HG03439 (cell line): ENCODE results near the gene APPBP2.
"Not testable (repeated sequence)": the region's sequence is repeated elsewhere in the genome, so short reads cannot be mapped to it uniquely, and the experiment has no call there.

Source experiments
- ATAC-seq: cut with Tn5 transposase; IDR thresholded peaks from one replicate; pipeline ENCODE4 v1.9.1; 2021; ENCODE audit warnings: mild to moderate bottlenecking, moderate library complexity; ENCODE audit not compliant: unreplicated experiment

APPBP2 gene, protein sequence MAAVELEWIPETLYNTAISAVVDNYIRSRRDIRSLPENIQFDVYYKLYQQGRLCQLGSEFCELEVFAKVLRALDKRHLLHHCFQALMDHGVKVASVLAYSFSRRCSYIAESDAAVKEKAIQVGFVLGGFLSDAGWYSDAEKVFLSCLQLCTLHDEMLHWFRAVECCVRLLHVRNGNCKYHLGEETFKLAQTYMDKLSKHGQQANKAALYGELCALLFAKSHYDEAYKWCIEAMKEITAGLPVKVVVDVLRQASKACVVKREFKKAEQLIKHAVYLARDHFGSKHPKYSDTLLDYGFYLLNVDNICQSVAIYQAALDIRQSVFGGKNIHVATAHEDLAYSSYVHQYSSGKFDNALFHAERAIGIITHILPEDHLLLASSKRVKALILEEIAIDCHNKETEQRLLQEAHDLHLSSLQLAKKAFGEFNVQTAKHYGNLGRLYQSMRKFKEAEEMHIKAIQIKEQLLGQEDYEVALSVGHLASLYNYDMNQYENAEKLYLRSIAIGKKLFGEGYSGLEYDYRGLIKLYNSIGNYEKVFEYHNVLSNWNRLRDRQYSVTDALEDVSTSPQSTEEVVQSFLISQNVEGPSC

DNA sequence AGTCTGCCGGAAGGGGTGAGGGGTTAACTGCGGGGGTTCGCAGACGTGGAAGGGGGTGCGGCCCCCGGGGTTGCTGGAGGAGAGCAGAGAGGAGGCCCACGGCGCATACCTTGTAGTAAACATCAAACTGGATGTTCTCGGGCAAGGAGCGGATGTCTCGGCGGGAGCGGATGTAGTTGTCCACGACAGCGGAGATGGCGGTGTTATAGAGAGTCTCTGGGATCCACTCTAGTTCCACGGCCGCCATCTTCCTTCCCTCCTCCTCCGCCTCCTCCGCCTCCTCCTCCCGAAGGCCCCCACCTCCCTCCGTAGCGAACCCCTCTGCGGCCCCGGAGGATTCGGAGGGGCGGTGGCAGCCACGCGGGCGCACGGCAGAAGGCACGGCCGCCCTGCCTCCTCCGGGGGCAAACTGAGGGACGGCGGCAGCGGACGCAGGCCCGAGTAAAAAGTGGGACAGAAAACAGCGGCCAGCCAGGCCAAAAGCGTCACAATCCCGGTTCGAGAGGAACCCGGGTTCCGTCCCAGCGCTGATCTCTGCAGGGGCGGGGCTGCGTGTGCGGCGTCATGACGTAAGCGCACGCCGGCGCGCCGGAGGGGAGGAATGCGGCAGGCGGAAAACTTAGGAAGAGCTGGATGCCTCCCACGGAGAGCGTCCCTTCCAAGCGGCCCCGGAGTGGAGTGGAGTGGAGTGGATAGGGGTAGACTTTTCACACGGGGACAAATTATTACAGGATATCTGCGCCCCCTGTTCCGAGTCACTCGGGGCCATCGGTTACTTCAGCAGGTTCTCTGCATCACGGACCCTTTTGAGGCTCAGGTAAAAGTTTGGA lies at the start of gene APPBP2:
Gene APPBP2, minus strand, starts transcription at position 558 of the 830 bp plus-strand sequence. Its CDS starts 311 bp downstream, at position 247.
- ATAC-seq: peak; percentile 88

DNA sequence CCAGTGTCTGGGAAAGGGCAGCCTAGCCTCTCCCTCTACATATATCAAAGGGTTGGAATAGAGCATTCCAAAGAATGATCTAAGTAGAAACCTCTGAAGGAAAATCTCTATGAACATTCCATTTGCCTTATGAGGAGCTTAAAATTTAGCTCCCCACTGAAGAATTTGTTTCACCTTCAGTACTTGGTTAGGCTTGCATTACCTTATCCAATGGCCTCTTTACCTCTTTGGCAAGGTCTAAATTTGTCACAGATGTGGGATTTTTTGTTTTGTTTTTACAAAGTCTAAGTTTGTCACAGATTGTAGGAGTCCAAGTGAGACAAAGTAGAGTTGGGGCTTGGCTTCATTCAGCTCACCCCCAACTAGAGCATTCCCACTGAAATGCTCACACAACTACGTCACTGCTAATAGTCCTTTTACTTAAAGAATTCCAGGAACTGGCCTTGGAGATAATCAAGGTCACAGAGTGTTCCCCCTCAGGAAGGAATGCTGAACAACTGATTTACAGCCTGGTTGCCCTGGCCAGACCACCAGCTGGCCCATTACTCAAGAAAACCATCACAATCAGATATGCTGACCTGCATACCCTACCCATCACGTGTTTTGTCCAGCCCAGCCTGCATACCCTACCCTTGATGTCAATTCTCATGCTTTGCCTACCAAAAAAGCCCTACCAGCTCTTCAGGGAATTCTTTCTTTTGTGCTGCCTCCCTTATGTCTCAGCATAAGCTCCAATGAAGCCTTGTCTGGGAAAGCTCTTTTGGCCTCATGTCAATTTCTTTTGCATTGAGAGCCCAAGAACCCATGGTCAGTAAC lies 47.4 kb upstream of the APPBP2 start:
- ATAC-seq: no peak

DNA sequence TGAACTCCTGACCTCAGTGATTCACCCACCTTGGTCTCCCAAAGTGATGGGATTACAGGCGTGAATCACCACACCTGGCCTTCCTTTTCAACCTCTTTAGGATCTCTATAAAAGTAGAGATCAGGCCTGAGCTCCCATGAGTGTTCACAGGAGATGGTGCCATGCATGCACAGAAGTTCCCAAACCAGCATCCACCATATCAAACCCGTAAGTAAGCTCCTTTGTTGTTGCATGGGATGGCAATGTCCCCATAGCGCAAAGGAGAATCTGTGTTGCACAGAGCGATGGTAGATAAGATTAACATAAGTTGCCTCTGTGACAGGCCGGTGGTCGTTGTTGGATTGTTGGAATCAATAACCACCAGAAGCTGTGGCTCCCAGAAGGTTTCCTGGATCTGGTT lies 39.2 kb upstream of the APPBP2 start:
- ATAC-seq: no peak

DNA sequence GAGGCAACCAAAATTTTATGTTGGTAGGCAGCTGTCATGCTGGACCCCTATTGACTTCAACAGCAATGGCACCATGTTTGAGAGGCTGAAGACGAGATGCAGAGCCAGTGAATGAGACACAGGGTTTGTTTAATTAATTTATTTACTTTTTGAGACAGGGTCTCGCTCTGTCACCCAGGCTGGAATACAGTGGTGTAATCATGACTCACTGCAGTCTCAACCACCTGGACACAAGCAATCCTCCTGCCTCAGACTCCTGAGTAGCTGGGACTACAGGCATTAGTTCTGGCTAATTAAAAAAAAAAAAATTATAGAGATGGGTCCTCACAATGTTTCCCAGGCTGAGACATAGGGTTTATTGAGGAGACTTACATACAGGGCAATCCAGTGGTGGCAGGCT lies 37.7 kb upstream of the APPBP2 start:
- no peak for ATAC-seq

DNA sequence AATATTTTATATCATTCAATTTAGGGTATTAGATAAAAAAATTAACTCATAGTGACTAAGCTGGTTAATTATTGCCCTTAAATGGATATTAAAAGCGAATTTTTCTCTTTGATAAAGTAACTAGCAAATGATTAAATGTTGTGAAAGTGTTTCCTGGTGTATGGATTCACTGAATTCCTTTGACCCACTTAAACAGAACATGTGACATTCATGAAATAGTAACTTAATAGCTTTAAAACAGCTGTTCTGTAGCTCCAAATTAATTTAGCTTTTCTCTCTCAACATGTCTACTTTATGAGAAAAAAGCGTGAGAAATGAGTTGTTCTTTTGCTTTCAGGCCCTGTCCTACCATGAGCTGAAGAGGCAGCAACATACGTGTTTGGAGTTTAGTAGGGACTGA lies 36.4 kb upstream of the APPBP2 start:
- ATAC-seq: no peak

DNA sequence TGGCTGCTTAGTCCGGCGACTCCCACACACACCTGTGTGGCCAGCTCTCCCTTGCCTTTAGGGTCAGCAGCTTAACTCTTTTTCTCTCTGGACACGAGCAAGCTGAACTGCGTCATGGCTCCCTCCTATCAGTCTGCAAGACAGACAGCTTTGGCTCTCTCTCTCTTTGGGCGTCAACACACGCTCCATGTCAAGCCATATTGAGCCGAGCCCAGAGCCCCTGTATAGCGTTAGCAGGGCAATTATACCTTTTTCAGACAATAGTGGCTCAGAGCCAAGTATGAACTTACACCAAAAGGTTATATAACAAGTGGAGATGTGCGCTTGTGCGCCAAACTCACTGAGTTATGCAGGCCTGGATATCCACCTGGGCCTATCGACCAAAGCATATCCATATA lies 34.8 kb upstream of the APPBP2 start:
- ATAC-seq: no peak

DNA sequence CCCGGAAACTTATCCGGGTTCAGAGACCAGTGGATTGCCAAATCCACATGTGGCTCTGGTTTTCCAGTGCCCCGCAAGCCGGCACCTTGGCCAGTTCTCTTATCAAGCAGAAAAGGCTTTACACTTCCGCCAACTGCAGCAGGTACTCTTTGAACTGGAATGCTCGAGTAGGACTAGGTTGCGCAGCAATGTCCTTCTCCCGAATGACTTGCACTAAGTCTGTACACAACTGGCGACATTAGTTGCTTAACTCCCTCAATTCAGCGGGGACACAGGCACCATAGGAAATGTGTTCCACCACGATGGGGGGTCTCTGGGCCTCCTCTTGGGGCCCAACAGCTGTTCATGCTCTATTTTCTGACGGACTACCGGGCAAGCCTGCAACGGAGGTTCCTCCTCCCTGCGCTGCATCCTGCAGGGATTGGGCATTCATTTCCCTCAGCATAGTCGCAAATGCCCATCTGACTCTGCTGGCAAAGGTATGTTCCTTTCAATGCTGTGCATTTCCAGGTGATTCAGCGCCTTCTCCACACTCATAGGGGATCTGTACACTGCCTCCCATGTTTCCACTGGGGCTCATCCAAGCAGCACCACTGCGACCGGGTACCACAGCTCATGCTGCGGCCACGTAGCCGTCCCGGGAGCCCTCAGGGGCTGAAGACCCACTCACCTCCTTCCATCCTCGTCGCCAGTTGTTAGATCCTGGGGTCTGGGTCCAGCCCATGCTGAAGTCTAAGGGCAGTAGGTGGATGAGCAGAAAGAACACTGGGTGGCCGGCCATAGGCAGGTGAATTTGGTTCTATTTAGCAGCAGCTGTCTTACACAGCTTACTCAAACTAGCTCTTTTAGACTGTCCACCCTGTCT lies 34.2 kb upstream of the APPBP2 start:
- ATAC-seq: no peak

DNA sequence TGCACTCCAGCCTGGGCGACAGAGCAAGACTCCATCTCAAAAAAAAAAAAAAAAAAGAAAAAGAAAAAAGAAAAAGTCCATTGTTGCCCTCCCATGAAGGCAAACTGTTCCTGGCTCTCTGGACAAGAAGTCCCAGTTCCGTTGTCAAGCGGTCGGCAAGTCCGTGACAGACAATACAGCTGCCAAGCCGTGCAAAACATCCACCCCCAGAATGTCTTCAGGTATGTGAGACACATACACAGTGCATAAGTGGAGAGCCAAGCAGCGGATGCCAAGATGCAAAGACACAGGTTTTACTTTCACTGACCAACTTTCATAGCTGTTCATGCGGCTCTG lies 33.6 kb upstream of the APPBP2 start:
- no peak for ATAC-seq

DNA sequence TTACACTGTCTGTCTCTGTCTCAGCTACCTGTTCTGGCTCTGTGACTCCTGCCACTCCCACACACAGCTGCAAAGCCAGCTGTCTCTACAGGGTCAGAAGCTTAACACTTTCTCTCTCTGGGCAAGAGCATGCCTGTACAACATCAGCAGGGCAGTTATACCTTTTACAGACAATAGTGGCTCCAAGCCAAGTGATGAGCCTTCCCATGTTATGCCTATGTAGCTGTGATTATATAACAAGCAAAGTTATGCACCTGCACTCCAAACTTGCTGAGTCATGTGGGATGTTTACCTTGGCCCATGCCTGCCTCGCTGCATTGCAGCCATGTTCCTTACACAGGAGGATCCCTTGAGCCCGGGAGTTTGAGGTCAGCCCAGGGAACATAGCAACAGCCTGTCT lies 31.8 kb upstream of the APPBP2 start:
- ATAC-seq: no peak

DNA sequence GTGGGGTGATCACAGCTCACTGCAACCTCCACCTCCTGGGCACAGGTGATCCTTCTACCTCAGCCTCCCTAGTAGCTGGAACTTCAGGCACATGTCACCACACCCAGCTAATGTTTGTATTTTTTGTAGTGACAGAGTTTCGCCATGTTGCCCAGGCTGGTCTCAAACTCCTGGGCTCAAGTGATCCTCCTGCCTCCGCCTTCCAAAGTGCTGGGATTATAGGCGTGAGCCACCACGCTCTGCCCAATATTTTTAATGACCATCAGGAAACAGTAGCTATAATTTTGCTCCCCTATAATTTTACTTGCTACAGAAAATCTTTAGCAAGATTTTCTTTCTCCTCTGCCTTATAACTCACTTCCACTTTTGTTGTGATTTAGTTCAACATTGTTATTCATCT lies 29.7 kb upstream of the APPBP2 start:
- ATAC-seq: no peak

DNA sequence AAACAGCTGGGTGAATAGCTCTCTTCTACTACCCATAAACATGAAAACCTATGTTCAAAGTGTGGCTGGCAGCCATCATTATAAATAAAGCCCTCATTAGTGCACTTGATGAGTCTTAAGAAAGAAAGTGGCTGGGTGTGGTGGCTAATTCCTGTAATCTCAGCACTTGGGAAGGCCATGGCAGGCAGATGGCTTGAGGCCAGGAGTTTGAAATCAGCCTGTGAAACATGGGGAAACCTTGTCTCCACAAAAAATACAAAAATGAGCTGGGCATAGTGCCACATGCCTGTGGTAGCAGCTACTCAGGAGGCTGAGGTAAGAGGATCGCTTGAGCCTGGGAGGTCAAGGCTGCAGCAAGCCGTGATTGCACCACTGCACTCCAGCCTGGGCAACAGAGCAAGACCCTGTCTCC lies 28.3 kb upstream of the APPBP2 start:
- ATAC-seq: no peak

DNA sequence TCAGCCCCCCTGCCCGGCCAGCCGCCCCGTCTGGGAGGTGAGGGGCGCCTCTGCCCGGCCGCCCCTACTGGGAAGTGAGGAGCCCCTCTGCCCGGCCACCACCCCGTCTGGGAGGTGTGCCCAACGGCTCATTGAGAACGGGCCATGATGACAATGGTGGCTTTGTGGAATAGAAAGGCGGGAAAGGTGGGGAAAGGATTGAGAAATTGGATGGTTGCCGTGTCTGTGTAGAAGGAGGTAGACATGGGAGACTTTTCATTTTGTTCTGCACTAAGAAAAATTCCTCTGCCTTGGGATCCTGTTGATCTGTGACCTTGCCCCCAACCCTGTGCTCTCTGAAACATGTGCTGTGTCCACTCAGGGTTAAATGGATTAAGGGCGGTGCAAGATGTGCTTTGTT lies 26.2 kb upstream of the APPBP2 start:
- ATAC-seq: not testable (repeated sequence)

DNA sequence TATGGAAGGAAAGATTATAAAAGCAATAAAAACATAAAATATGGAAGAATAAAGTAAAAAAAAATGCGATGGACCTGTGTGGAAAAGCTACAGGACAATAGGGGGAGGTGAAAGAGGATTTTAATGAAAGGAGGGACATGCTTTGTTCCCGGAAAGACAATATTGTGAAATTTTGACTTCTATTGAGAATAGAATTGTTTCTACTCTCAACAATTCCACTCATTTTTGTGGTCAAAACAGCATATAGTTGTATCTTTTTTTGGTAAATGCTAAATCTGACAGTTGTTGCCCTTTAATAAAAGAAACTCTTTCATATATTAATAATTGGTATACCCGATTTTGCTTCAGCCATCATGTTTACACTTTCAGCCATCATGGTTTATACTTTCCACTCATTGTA lies 22.9 kb upstream of the APPBP2 start:
- no peak for ATAC-seq

DNA sequence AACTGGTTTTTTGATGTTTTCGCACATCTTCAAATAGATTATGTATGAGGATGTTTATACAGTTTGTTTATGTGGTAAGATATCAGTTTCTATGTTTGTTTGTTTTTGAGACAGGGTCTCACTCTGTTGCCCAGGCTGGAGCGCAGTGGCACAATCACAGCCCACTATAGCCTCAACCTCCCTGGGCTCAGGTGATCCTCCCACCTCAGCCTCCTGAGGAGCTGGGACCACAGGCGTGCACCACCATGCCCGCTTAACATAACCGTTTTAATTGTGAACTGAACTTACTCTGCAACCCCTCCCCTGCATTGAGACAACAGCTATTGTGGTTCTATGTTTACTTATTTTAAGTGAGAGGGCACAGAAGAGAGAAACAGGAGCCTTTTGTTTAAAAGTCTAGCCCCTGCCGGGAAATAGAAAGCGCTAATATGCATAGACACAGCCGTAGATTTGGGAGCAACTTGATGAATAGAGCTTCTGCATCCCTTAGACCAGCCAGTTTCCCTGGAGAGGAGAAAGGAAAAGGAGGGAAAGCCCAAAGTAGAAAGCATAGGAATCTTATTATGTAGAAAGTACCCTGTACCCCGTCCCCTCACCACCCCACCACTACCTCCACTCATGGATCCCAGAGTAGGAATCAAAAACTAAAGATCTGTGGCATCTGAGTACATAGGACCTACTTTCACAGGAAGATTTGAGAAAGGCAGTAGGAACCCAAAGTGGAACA lies 19.6 kb upstream of the APPBP2 start:
- no peak for ATAC-seq

DNA sequence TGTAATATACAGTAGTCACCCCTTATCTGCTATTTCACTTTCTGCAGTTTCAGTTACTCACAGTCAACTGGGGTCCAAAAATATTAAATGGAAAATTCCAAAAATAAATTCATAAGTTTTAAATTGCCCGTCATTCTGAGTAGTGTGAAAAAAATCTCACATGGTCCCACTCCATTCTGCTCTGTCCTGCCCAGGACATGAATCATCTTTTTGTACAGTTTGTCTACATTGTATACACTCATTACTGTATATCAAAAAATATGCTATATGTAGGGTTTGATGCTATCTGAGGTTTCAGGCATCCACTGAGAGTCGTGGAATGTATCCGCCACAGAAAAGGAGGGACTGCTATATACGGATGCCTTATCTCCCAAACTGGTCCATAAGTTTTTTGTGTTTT lies 16.0 kb upstream of the APPBP2 start:
- no peak for ATAC-seq

DNA sequence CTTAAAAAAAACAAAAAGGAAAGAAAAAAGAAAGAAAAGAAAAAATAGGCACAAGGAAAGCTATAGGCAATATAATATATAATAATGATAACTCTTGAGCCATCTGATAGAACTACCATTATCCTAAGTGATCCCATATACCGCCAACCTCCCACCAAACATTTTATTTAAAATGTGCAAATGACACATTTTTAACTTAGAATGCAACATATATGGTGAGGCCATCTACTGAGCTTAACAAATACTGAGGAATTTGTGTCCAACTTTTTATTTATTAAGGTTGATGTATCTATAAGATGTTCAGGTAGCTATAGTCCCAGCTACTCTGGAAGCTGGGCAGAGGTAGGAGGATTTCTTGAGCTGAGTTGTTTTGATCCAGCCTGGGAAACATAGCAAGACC lies 14.4 kb upstream of the APPBP2 start:
- ATAC-seq: no peak

DNA sequence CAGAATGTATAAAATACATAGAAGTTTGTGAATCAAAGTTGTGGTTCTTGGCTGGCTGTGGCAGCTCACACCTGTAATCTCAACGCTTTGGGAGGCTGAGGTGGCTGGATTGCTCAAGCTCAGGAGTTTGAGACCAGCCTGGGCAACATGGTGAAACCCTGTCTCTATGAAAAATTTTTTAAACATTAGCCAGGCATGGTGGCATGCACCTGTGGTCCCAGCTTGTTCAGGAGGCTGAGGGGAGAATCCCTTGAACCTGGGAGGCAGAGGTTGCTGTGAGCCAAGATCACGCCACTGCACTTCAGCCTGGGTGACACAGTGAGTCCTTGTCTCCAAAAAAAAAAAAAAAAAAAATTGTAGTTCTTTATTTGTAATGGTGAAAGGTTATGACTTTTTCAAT lies 13.8 kb upstream of the APPBP2 start:
- no peak for ATAC-seq

DNA sequence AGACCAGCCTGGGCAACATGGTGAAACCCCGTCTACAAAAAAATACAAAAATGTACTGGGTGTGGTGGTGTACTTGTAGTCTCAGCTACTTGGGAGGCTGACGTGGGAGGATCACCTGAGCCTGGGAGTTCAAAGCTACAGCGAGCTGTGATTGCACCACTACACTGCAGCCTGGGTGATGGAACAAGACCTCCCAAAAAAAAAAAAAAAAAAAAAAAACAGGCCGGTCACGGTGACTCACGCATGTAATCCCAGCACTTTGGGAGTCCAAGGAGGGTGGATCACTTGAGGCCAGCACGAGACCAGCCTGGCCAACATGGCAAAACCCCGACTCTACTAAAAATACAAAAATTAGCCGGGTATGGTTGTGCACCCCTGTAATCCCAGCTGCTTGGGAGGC lies 12.7 kb upstream of the APPBP2 start:
- ATAC-seq: no peak
